ENCODE data around the gene DCHS1. TPM values are rescaled to one million over a fixed set of nuclear protein-coding genes. Genes with fewer than 3 reads are reported as not detected.

The DCHS1 gene
- total RNA-seq, 4 donors from 2014 or later: 7.0 to 23.7 (median 10.7) TPM

- TF ChIP-seq, protein P1, sequence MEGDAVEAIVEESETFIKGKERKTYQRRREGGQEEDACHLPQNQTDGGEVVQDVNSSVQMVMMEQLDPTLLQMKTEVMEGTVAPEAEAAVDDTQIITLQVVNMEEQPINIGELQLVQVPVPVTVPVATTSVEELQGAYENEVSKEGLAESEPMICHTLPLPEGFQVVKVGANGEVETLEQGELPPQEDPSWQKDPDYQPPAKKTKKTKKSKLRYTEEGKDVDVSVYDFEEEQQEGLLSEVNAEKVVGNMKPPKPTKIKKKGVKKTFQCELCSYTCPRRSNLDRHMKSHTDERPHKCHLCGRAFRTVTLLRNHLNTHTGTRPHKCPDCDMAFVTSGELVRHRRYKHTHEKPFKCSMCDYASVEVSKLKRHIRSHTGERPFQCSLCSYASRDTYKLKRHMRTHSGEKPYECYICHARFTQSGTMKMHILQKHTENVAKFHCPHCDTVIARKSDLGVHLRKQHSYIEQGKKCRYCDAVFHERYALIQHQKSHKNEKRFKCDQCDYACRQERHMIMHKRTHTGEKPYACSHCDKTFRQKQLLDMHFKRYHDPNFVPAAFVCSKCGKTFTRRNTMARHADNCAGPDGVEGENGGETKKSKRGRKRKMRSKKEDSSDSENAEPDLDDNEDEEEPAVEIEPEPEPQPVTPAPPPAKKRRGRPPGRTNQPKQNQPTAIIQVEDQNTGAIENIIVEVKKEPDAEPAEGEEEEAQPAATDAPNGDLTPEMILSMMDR (IDR thresholded peaks at IDR 0.05; ENCODE audit: low read depth): no peak
These were observed 43.7 kb downstream of the DCHS1 start for GRCh38 chr11:6611963-6612212.

- TF ChIP-seq, protein P1 (IDR thresholded peaks at IDR 0.05; ENCODE audit: low read depth): no peak
These were observed 44.3 kb downstream of the DCHS1 start for GRCh38 chr11:6611092-6611962.

DNA sequence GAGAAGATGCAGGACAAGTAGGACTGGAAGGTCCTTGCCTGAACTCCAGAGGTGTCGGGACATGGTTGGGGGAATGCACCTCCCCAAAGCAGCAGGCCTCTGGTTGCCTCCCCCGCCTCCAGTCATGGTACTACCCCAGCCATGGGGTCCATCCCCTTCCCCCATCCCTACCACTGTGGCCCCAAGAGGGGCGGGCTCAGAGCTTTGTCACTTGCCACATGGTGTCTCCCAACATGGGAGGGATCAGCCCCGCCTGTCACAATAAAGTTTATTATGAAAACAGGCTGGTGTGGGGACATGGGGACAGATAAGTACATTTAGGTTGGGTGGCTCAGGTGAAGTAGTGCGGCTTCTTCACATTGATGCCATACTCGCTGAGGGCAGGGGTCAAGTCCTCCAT is 45.0 kb downstream of the DCHS1 start:
- TF ChIP-seq, protein P1 (IDR thresholded peaks at IDR 0.05; ENCODE audit: low read depth): no peak

- TF ChIP-seq, protein P1 (IDR thresholded peaks at IDR 0.05; ENCODE audit: low read depth): no peak
These were observed 46.0 kb downstream of the DCHS1 start for GRCh38 chr11:6609502-6610015.

DNA sequence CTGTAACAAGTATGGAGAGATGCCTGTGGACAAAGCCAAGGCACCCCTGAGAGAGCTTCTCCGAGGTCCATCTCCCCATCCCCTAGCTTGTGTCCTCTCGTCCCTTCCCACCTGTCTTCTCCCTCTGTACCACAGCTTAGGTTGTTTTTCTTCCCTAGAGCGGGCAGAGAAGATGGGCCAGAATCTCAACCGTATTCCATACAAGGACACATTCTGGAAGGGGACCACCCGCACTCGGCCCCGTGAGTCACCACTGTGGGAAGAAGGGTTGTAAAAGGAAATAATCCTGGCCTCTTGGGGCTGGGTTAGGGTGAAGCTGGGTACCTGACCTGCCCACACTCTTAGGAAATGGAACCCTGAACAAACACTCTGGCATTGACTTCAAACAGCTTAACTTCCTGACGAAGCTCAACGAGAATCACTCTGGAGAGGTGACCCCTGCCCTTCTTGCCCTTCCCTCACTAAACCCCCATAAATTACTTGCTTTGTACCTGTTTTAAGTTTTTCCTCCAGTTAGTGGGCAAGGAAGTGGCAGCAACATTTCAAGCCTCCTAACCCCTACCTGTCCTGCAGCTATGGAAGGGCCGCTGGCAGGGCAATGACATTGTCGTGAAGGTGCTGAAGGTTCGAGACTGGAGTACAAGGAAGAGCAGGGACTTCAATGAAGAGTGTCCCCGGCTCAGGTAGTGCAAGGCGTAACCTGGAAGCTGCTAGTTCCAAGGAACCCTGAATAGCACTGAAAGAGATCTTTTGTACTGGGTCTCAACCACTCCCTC is 46.7 kb downstream of the DCHS1 start:
- TF ChIP-seq, protein P1 (IDR thresholded peaks at IDR 0.05; ENCODE audit: low read depth): no peak

DNA sequence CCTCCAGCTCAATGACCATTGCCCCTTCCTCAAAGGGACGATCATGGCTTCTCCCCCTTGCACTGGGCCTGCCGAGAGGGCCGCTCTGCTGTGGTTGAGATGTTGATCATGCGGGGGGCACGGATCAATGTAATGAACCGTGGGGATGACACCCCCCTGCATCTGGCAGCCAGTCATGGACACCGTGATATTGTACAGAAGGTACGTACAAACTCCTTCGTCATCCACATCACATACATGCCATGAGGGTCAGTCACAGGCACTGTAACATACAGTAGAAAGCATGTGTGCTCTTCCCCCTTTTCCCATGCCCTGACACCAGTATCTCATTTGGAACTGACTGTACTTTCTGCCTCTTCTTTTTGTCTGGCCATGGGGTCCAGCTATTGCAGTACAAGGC is 47.6 kb downstream of the DCHS1 start:
- TF ChIP-seq, protein P1 (IDR thresholded peaks at IDR 0.05; ENCODE audit: low read depth): no peak

- TF ChIP-seq, protein P1 (IDR thresholded peaks at IDR 0.05; ENCODE audit: low read depth): no peak
These were observed 48.3 kb downstream of the DCHS1 start for GRCh38 chr11:6607190-6607795.
